Measurements from ENCODE around the gene WNK4. TPM values are rescaled to one million over a fixed set of nuclear protein-coding genes. Genes with fewer than 3 reads are reported as not detected.

The WNK4 gene
- total RNA-seq, 4 donors from 2014 or later, result 0.13 to 0.45 TPM; not detected in 2

- intact Hi-C loops (cut with DNase I), result no loop called here
- H3K4me3 ChIP-seq (replicated peaks in 1 of 3), result no peak overlapping the region
- no peaks in the 10 kb centered on the region for H3K36me3 ChIP-seq
- no peaks in the 10 kb centered on the region for H3K27me3 ChIP-seq
- WGBS, 2 donors, result 91 to 94% methylated on average over 10 of the region's 10 CpGs
- H3K9me3 ChIP-seq, result no peaks in the 10 kb centered on the region
- H3K27ac ChIP-seq, result no peak overlapping the region
- TF ChIP-seq CTCF (IDR thresholded peaks at IDR 0.05) (no peak), POLR2A (IDR thresholded peaks at IDR 0.05) (no peak)
- H3K4me1 ChIP-seq, result peaks cover 8 to 16% of the 10 kb centered on the region in 2 donors
- DNase-seq, result no peak
Observed at GRCh38 chr17:42795465-42795864, 15.1 kb downstream of the WNK4 start.

GRCh38 chr17:42796066-42796758 is 15.8 kb downstream of the WNK4 start:
- DNase-seq, result no peak
- TF ChIP-seq CTCF (IDR thresholded peaks at IDR 0.05) (no peak), POLR2A (IDR thresholded peaks at IDR 0.05) (no peak)
- no peaks in the 10 kb centered on the region for H3K9me3 ChIP-seq
- no peaks in the 10 kb centered on the region for H3K27me3 ChIP-seq
- no peak overlapping the region for H3K27ac ChIP-seq
- peaks cover 8 to 16% of the 10 kb centered on the region in 2 donors for H3K4me1 ChIP-seq
- WGBS, 2 donors, result 93 to 95% methylated on average over 18 of the region's 18 CpGs
- intact Hi-C loops (cut with DNase I), result no loop called here
- H3K4me3 ChIP-seq (replicated peaks in 1 of 3), result no peak overlapping the region
- H3K36me3 ChIP-seq, result no peaks in the 10 kb centered on the region

- no peak overlapping the region for H3K27ac ChIP-seq
- H3K36me3 ChIP-seq, result no peaks in the 10 kb centered on the region
- peaks cover 8 to 16% of the 10 kb centered on the region in 2 donors for H3K4me1 ChIP-seq
- H3K9me3 ChIP-seq, result no peaks in the 10 kb centered on the region
- WGBS, 2 donors, result 83 to 88% methylated on average over 10 of the region's 10 CpGs
- no peak for DNase-seq
- H3K27me3 ChIP-seq, result no peaks in the 10 kb centered on the region
- peak overlapping the region in 1 of 3 donors; percentile 90 for H3K4me3 ChIP-seq (replicated peaks in 1 of 3)
- TF ChIP-seq CTCF (IDR thresholded peaks at IDR 0.05) (no peak), POLR2A (IDR thresholded peaks at IDR 0.05) (no peak)
- intact Hi-C loops (cut with DNase I), result no loop called here
Observed at GRCh38 chr17:42797067-42798007, 16.9 kb downstream of the WNK4 start.

- WGBS, 2 donors, result 20 to 22% methylated on average over 10 of the region's 10 CpGs
Observed at GRCh38 chr17:42798011-42798382, 17.6 kb downstream of the WNK4 start.

More at GRCh38 chr17:42798011-42798382, 17.6 kb downstream of the WNK4 start:
- Histone ChIP-seq H3K4me3 (replicated peaks in 1 of 3) (peak overlapping the region; percentile 51 to 90 (median 70)), H3K36me3 (no peaks in the 10 kb centered on the region), H3K27ac (peak overlapping the region in 2 of 3 donors; percentile 45 to 55), H3K9me3 (no peaks in the 10 kb centered on the region), H3K4me1 (peaks cover 8 to 16% of the 10 kb centered on the region in 2 donors), H3K27me3 (no peaks in the 10 kb centered on the region)
- DNase-seq, result no peak
- TF ChIP-seq CTCF (IDR thresholded peaks at IDR 0.05) (no peak), POLR2A (IDR thresholded peaks at IDR 0.05) (no peak)
- intact Hi-C loops (cut with DNase I), result no loop called here

Measured in thyroid gland (tissue), 4 donors.